HFF-Myc (cell line): Measurements from ENCODE around the gene SENP5.

ENCODE experiments used
- DNase-seq: peaks from one replicate; pipeline ENCODE4 v3.0.0-alpha.2; 2011; ENCODE audit warnings: low read depth; ENCODE audit errors: extremely low read depth
- H3K4me3 ChIP-seq: replicated peaks from 2 replicates; pipeline ENCODE4 v1.5.1; 2011; ENCODE audit warnings: low read depth, mild to moderate bottlenecking, control low read depth, low read length
- TF ChIP-seq, protein P1 (sequence below): IDR thresholded peaks from 2 replicates; pipeline ENCODE4 v1.5.1; 2012; ENCODE audit warnings: mild to moderate bottlenecking, low read depth, low read length, control low read depth; ENCODE audit errors: missing control alignments

The SENP5 gene

GRCh38 chr3:196901768-196902167 is 34.0 kb downstream of the SENP5 start:
- TF ChIP-seq, protein P1, sequence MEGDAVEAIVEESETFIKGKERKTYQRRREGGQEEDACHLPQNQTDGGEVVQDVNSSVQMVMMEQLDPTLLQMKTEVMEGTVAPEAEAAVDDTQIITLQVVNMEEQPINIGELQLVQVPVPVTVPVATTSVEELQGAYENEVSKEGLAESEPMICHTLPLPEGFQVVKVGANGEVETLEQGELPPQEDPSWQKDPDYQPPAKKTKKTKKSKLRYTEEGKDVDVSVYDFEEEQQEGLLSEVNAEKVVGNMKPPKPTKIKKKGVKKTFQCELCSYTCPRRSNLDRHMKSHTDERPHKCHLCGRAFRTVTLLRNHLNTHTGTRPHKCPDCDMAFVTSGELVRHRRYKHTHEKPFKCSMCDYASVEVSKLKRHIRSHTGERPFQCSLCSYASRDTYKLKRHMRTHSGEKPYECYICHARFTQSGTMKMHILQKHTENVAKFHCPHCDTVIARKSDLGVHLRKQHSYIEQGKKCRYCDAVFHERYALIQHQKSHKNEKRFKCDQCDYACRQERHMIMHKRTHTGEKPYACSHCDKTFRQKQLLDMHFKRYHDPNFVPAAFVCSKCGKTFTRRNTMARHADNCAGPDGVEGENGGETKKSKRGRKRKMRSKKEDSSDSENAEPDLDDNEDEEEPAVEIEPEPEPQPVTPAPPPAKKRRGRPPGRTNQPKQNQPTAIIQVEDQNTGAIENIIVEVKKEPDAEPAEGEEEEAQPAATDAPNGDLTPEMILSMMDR = no peak
- no peak overlapping the region for H3K4me3 ChIP-seq
- DNase-seq = no peak

DNA sequence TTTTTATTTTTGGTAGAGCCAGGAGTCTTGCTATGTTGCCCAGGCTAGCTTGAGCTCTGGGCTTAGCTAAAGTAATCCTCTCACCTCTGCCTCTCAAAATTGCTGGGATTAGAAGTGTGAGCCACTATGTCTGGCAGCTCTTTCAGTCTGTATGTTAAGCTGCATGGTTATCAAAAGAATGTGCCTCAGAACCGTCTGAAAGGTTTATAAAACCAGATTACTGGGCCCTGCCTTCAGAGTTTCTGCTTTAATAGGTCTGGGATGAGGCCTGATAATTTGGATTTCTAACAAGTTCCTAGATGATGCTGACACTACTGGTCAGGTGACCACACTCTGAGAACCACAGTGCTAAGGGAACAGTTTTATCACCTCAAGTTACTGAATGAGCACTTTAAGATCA is 34.6 kb downstream of the SENP5 start:
- no peak for DNase-seq
- TF ChIP-seq, protein P1 = no peak
- H3K4me3 ChIP-seq = no peak overlapping the region

DNA sequence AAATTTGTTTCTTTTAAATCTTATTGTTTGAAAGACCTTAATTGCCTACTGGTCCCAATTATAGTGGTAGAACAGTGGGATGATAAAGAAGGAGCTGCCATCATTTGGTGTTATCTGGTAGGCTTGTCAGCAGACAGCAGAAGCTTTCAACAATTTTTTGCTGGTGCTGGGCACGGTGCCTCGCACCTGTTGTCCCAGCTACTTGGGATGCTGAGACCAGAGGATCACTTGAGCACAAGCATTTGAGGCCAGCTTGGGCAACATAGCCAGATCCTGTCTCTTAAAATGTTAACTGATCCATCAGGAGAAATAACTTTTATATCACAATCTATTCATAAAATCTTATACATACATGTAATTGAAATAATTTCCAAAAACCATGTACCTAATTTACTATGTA is 36.0 kb downstream of the SENP5 start:
- TF ChIP-seq, protein P1 = no peak

DNA sequence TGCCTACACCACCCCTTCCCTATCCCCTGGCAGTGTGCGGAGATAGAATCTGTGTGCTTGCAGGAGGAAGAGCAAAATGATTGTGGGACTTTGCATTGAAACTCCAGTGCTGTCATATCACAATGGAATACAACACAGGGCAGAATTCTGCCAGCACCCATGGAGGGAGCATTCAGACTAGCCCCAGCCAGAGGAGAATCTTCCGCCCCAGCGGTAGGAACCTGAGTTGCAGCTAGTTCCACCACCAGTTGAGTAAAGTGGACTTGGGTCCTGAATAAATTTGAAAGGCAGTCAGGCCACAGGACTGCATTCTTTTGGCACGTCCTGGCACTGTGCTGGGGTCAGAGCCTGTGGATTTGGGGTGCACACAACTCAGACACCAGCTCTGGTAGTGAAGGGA is 47.1 kb downstream of the SENP5 start:
- H3K4me3 ChIP-seq = no peak overlapping the region
- TF ChIP-seq, protein P1 = no peak
- DNase-seq = no peak

More for the DNA sequence above, 36.0 kb downstream of the SENP5 start:
- H3K4me3 ChIP-seq = no peak overlapping the region
- DNase-seq = no peak

DNA sequence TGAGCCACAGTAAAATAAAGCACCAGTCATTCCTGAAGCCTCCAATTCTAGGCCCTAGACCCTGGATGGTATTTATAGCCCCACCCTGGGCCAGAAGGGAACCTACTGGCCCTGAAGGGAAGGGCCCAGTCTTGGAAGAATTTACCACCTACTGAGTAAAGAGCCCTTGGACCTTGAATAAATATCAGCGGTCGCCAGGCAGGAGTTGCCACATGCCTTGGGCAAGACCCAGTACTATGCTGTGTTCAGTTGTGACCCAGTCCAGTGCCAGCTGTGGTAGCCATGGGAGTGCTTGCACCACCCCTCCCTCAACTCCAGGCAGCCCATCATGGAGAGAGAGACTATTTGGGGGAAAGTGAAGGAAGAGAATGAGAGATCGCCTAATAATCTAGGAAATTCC is 47.7 kb downstream of the SENP5 start:
- TF ChIP-seq, protein P1 = no peak
- DNase-seq = no peak
- no peak overlapping the region for H3K4me3 ChIP-seq

DNA sequence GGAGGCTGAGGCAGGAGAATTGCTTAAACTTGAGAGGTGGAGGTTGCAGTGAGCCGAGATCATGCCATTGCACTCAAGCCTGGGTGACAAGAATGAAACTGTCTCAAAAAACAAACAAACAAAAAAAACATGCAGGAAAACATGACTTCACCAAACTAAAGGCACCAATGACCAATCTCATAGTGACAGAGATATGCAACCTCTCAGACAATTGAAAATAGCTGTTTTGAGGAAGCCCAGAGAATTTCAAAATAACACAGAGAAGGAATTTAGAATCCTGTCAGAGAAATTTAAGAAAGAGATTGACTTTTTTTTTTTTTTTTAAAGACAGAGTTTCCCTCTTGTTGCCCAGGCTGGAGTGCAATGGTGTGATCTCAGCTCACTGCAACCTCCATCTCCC is 48.5 kb downstream of the SENP5 start:
- no peak overlapping the region for H3K4me3 ChIP-seq
- no peak for DNase-seq
- TF ChIP-seq, protein P1 = no peak

DNA sequence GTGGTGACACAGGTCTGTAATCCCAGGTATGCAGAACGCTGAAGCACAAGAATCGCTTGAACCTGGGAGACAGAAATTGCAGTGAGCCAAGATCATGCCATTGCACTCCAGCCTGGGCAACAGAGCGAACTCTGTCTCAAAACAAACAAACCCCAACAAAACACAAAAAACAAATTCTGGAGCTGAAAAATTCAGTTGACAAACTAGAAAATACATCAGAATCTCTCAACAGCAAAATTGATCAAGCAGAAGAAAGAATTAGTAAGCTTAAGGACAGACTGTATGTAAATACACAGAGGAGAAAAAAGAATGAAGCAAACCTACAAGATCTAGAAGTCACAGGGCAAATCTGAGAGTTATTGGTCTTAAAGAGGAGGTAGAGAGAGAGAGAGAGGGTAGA is 49.3 kb downstream of the SENP5 start:
- TF ChIP-seq, protein P1 = no peak
- no peak for DNase-seq

More for the DNA sequence above, 49.3 kb downstream of the SENP5 start:
- H3K4me3 ChIP-seq = no peak overlapping the region
